ENCODE results near the gene FOXC2.

DNA sequence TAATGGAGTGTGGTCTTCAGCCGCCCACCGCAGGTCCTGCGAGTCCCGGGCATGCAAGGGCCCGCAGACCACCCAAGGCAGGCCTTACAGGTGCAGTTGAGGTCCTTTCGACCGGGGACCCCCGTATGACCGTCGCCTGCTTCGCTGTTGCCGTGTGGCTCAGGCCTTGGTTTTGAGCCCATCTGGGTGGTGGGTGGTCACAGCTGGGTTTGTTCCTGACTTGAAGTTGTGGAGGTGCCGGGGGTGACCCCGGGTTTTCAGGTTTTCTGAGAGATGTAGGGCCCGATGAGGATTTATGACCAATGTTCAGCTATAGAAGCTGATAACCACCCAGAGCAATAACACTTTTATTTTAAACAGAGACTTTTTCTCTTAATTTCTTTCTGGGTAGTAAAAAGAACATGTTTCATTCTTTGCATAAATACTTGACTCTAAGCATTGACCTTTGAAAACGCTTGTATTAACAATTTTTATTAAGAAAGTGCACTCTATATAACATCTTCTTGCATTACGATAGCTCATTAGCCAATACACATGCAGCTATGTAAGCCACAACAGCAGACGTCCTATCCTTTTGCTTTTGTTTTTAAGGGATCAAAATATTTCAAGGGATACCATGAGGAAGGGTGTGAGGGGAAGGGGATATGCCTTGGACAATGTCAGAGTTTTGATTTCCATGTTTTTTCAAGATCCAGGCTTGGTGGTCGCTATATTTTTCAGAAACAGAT is 13.6 kb downstream of the FOXC2 start:
- TF ChIP-seq, protein P1, sequence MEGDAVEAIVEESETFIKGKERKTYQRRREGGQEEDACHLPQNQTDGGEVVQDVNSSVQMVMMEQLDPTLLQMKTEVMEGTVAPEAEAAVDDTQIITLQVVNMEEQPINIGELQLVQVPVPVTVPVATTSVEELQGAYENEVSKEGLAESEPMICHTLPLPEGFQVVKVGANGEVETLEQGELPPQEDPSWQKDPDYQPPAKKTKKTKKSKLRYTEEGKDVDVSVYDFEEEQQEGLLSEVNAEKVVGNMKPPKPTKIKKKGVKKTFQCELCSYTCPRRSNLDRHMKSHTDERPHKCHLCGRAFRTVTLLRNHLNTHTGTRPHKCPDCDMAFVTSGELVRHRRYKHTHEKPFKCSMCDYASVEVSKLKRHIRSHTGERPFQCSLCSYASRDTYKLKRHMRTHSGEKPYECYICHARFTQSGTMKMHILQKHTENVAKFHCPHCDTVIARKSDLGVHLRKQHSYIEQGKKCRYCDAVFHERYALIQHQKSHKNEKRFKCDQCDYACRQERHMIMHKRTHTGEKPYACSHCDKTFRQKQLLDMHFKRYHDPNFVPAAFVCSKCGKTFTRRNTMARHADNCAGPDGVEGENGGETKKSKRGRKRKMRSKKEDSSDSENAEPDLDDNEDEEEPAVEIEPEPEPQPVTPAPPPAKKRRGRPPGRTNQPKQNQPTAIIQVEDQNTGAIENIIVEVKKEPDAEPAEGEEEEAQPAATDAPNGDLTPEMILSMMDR (IDR thresholded peaks at IDR 0.05), result no peak
- TF ChIP-seq POLR2AphosphoS5 (IDR thresholded peaks at IDR 0.05; ENCODE audit: low read depth, low read length) (no peak), TCF7L2 (IDR thresholded peaks at IDR 0.05; ENCODE audit: low read depth, low read length) (no peak), SIN3A (IDR thresholded peaks at IDR 0.05; ENCODE audit: borderline replicate concordance, insufficient read depth, low read depth, low read length) (no peak)
- TF ChIP-seq, protein P2, sequence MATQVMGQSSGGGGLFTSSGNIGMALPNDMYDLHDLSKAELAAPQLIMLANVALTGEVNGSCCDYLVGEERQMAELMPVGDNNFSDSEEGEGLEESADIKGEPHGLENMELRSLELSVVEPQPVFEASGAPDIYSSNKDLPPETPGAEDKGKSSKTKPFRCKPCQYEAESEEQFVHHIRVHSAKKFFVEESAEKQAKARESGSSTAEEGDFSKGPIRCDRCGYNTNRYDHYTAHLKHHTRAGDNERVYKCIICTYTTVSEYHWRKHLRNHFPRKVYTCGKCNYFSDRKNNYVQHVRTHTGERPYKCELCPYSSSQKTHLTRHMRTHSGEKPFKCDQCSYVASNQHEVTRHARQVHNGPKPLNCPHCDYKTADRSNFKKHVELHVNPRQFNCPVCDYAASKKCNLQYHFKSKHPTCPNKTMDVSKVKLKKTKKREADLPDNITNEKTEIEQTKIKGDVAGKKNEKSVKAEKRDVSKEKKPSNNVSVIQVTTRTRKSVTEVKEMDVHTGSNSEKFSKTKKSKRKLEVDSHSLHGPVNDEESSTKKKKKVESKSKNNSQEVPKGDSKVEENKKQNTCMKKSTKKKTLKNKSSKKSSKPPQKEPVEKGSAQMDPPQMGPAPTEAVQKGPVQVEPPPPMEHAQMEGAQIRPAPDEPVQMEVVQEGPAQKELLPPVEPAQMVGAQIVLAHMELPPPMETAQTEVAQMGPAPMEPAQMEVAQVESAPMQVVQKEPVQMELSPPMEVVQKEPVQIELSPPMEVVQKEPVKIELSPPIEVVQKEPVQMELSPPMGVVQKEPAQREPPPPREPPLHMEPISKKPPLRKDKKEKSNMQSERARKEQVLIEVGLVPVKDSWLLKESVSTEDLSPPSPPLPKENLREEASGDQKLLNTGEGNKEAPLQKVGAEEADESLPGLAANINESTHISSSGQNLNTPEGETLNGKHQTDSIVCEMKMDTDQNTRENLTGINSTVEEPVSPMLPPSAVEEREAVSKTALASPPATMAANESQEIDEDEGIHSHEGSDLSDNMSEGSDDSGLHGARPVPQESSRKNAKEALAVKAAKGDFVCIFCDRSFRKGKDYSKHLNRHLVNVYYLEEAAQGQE (IDR thresholded peaks at IDR 0.05; ENCODE audit: insufficient read depth in 1 of 2, low read depth in 2 of 2, low read length in 1 of 2), result no peak

Measured in Panc1 (cell line).